Loucy (cell line): ENCODE measurements around the gene CNTN2.

Experiments used
- H2AFZ ChIP-seq: fragments of 200-600 bp; sonication (generic); 2 replicates; pipeline ENCODE4 v1.6.0; 2016; ENCODE audit warnings: antibody characterized with exemption, mild to moderate bottlenecking, low read length, moderate library complexity
- H3F3A ChIP-seq: fragments of 200-600 bp; 2 replicates; pipeline ENCODE4 v1.6.0; 2016; ENCODE audit warnings: antibody characterized with exemption, low read depth, mild to moderate bottlenecking
- H3K27me3 ChIP-seq: fragments of 200-600 bp; sonication (generic); 2 replicates; pipeline ENCODE4 v1.6.1; 2014; ENCODE audit warnings: low read length, mild to moderate bottlenecking; ENCODE audit not compliant: insufficient read depth, poor library complexity, severe bottlenecking
- H3K36me3 ChIP-seq: fragments of 200-600 bp; sonication (generic); 2 replicates; pipeline ENCODE4 v1.6.1; 2016; ENCODE audit warnings: low read length; ENCODE audit not compliant: insufficient read depth
- H3K4me1 ChIP-seq: fragments of 200-600 bp; sonication (generic); 2 replicates; pipeline ENCODE4 v1.5.1; 2014; ENCODE audit warnings: low read length, mild to moderate bottlenecking; ENCODE audit not compliant: insufficient read depth, poor library complexity, severe bottlenecking
- H3K4me2 ChIP-seq: fragments of 200-600 bp; sonication (generic); 2 replicates; pipeline ENCODE4 v1.6.0; 2014; ENCODE audit warnings: antibody characterized with exemption, low read length, low read depth, mild to moderate bottlenecking; ENCODE audit not compliant: poor library complexity, severe bottlenecking
- H3K4me3 ChIP-seq: fragments of 200-600 bp; sonication (generic); 2 replicates; pipeline ENCODE4 v1.5.1; 2014; ENCODE audit warnings: low read length, mild to moderate bottlenecking, mixed read lengths; ENCODE audit not compliant: poor library complexity, severe bottlenecking
- H3K79me2 ChIP-seq: fragments of 200-600 bp; sonication (generic); 2 replicates; pipeline ENCODE4 v1.6.1; 2014; ENCODE audit warnings: low read length; ENCODE audit not compliant: insufficient read depth
- H3K9ac ChIP-seq: fragments of 200-600 bp; sonication (generic); 2 replicates; pipeline ENCODE4 v1.6.0; 2014; ENCODE audit warnings: mild to moderate bottlenecking, low read depth, low read length, moderate library complexity; ENCODE audit not compliant: poor library complexity, severe bottlenecking
- H3K9me2 ChIP-seq: fragments of 200-600 bp; sonication (generic); replicated peaks from 2 replicates; pipeline ENCODE4 v1.6.1; 2016; ENCODE audit warnings: low read depth, low read length, mixed read lengths
- H3K9me3 ChIP-seq: fragments of 200-600 bp; sonication (generic); 2 replicates; pipeline ENCODE4 v1.6.1; 2014; ENCODE audit warnings: mild to moderate bottlenecking, antibody characterized with exemption, low read length, low read depth; ENCODE audit not compliant: insufficient read depth
- H4K20me1 ChIP-seq: fragments of 200-600 bp; sonication (generic); 2 replicates; pipeline ENCODE4 v1.6.0; 2014; ENCODE audit warnings: antibody characterized with exemption, low read length, mild to moderate bottlenecking; ENCODE audit not compliant: insufficient read depth, poor library complexity, severe bottlenecking
- CTCF ChIP-seq: fragments of 200-600 bp; sonication (generic); conservative IDR thresholded peaks from 2 replicates; pipeline ENCODE4 v1.5.1; 2014; ENCODE audit warnings: mild to moderate bottlenecking, antibody characterized with exemption, low read length
- EZH2phosphoT487 ChIP-seq: fragments of 200-600 bp; IDR thresholded peaks from 2 replicates; pipeline ENCODE4 v1.6.1; 2018; ENCODE audit warnings: antibody characterized with exemption, mild to moderate bottlenecking, moderate library complexity, borderline replicate concordance

CNTN2 gene

GRCh38 chr1:205046870-205047269, 3.9 kb downstream of the CNTN2 start:
- Histone ChIP-seq H3K9ac (no peak overlapping the region), H3K4me2 (no peak overlapping the region), H2AFZ (no peak overlapping the region), H3K79me2 (no peaks in the 10 kb centered on the region), H3K27me3 (no peaks in the 10 kb centered on the region), H3K9me3 (no peaks in the 10 kb centered on the region), H4K20me1 (no peaks in the 10 kb centered on the region), H3K4me1 (no peaks in the 10 kb centered on the region), H3K4me3 (no peak overlapping the region), H3K36me3 (no peaks in the 10 kb centered on the region), H3F3A (no peaks in the 10 kb centered on the region), H3K9me2 (no peaks in the 10 kb centered on the region)
- no peak for TF ChIP-seq EZH2phosphoT487
- no peak for TF ChIP-seq CTCF

GRCh38 chr1:205047764-205048231, 4.8 kb downstream of the CNTN2 start:
- Histone ChIP-seq H3K79me2 (no peaks in the 10 kb centered on the region), H3K9me2 (no peaks in the 10 kb centered on the region), H3F3A (no peaks in the 10 kb centered on the region), H3K9ac (no peak overlapping the region), H3K4me3 (no peak overlapping the region), H3K4me2 (no peak overlapping the region), H4K20me1 (no peaks in the 10 kb centered on the region), H2AFZ (no peak overlapping the region), H3K27me3 (no peaks in the 10 kb centered on the region), H3K4me1 (no peaks in the 10 kb centered on the region), H3K9me3 (no peaks in the 10 kb centered on the region), H3K36me3 (no peaks in the 10 kb centered on the region)
- TF ChIP-seq EZH2phosphoT487 (no peak), CTCF (no peak)

- H2AFZ ChIP-seq = no peak overlapping the region
- H3K9ac ChIP-seq = no peak overlapping the region
- H3K36me3 ChIP-seq = no peaks in the 10 kb centered on the region
- H3K79me2 ChIP-seq = no peaks in the 10 kb centered on the region
- H3K9me2 ChIP-seq = no peaks in the 10 kb centered on the region
- no peak overlapping the region for H3K4me2 ChIP-seq
- H3F3A ChIP-seq = no peaks in the 10 kb centered on the region
- TF ChIP-seq CTCF = no peak
- no peak for TF ChIP-seq EZH2phosphoT487
- no peaks in the 10 kb centered on the region for H3K27me3 ChIP-seq
- H4K20me1 ChIP-seq = no peaks in the 10 kb centered on the region
- H3K4me3 ChIP-seq = no peak overlapping the region
- no peaks in the 10 kb centered on the region for H3K4me1 ChIP-seq
- H3K9me3 ChIP-seq = no peaks in the 10 kb centered on the region
Observed at GRCh38 chr1:205048382-205048781, 5.4 kb downstream of the CNTN2 start.
